Neural progenitor cell (in vitro differentiated cells): ENCODE measurements around the gene CHSY3.

ENCODE experiments used
- EZH2phosphoT487 ChIP-seq: fragments of 200-600 bp; sonication (generic); IDR thresholded peaks from 2 replicates; pipeline ENCODE4 v1.6.1; 2017; ENCODE audit warnings: antibody characterized with exemption
- TF ChIP-seq, protein P1 (sequence below): fragments of 200-600 bp; sonication (generic); IDR thresholded peaks from 2 replicates; pipeline ENCODE4 v1.5.1; 2017; ENCODE audit warnings: antibody characterized with exemption, mild to moderate bottlenecking

DNA sequence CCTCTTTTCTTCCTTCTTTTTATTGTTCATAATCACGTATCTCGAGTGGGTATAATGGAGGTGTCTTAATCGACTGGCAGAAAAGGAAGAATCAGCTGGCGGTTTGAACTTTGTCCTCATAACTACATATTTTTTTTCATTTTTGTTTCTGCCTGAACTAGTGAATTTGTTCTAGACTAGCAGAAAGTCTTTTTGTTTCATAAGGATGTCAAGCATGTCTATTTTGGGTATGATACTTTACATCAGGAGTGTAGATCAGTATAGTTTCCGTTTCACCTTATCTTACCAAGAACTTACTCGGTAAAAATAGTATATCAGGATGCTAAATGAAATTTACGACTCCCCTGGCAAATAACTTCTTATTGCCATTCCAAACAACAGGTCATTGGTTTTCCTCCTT, 278.9 kb downstream of the CHSY3 start:
- TF ChIP-seq, protein P1, sequence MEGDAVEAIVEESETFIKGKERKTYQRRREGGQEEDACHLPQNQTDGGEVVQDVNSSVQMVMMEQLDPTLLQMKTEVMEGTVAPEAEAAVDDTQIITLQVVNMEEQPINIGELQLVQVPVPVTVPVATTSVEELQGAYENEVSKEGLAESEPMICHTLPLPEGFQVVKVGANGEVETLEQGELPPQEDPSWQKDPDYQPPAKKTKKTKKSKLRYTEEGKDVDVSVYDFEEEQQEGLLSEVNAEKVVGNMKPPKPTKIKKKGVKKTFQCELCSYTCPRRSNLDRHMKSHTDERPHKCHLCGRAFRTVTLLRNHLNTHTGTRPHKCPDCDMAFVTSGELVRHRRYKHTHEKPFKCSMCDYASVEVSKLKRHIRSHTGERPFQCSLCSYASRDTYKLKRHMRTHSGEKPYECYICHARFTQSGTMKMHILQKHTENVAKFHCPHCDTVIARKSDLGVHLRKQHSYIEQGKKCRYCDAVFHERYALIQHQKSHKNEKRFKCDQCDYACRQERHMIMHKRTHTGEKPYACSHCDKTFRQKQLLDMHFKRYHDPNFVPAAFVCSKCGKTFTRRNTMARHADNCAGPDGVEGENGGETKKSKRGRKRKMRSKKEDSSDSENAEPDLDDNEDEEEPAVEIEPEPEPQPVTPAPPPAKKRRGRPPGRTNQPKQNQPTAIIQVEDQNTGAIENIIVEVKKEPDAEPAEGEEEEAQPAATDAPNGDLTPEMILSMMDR, result no peak
- no peak for TF ChIP-seq EZH2phosphoT487
